SK-N-SH (cell line): ENCODE results near the gene ZBTB37. TPM values are rescaled to one million over a fixed set of nuclear protein-coding genes. Genes with fewer than 3 reads are reported as not detected.

ENCODE experiments used
- CTCF ChIA-PET: fragments of 300-600, 350-600 bp; formaldehyde crosslinking; extraction: SDS; loops from one replicate; lab custom pipeline; 2021; lab: Yijun Ruan, JAX
- POLR2A ChIA-PET: fragments of 350-600 bp; sonication (Branson Sonifier 250); formaldehyde crosslinking; extraction: SDS; loops from one replicate; lab custom pipeline; 2020; ENCODE audit warnings: antibody characterized with exemption, inconsistent platforms; lab: Yijun Ruan, JAX
- DNase-seq: peaks from one replicate; pipeline ENCODE4 v3.0.0; 2012
- H2AFZ ChIP-seq: fragments of 200-600 bp; sonication (generic); 2 replicates; pipeline ENCODE4 v1.8.1; 2016; ENCODE audit warnings: antibody characterized with exemption, mild to moderate bottlenecking, low read depth
- H3F3A ChIP-seq: fragments of 200-600 bp; sonication (generic); replicated peaks from 2 replicates; pipeline ENCODE3; 2016; ENCODE audit warnings: antibody characterized with exemption, mild to moderate bottlenecking; ENCODE audit not compliant: insufficient read depth
- H3K27ac ChIP-seq, 2 experiments: fragments of 200-500 bp in 1 of 2; fragments of 200-600 bp in 1 of 2; sonication (Bioruptor generic) in 1 of 2; sonication (generic), shearing (Covaris generic) in 1 of 2; 2 replicates each; pipeline versions ENCODE4 v1.5.1 to v1.6.1; 2014 to 2016; ENCODE audit warnings: low read depth in 2 of 2, inconsistent platforms in 1 of 2, low read length in 1 of 2, mild to moderate bottlenecking in 1 of 2, mixed read lengths in 1 of 2
- H3K27me3 ChIP-seq: fragments of 200-600 bp; sonication (generic), shearing (Covaris generic); 2 replicates; pipeline ENCODE4 v1.6.1; 2016; ENCODE audit warnings: mixed run types; ENCODE audit not compliant: insufficient read depth
- H3K36me3 ChIP-seq, 2 experiments: fragments of 200-500 bp in 1 of 2; fragments of 200-600 bp in 1 of 2; sonication (Bioruptor generic) in 1 of 2; sonication (generic) in 1 of 2; replicated peaks in 1 of 2; 2 replicates each; pipeline versions ENCODE3 to v1.5.1; 2014 to 2016; ENCODE audit warnings: low read length in 1 of 2, mild to moderate bottlenecking in 1 of 2; ENCODE audit not compliant: insufficient read depth in 2 of 2, control insufficient read depth in 1 of 2
- H3K4me1 ChIP-seq, 2 experiments: fragments of 200-500 bp in 1 of 2; fragments of 200-600 bp in 1 of 2; sonication (Bioruptor generic) in 1 of 2; sonication (generic), shearing (Covaris generic) in 1 of 2; 2 replicates each; pipeline versions ENCODE4 v1.5.1 to v1.6.1; 2014 to 2016; ENCODE audit warnings: low read depth in 1 of 2, low read length in 1 of 2, mixed run types in 1 of 2; ENCODE audit not compliant: insufficient read depth in 2 of 2, control insufficient read depth in 1 of 2
- H3K4me2 ChIP-seq: fragments of 200-600 bp; sonication (generic), shearing (Covaris generic); 2 replicates; pipeline ENCODE4 v1.6.1; 2017; ENCODE audit warnings: mixed run types
- H3K4me3 ChIP-seq, 2 experiments: fragments of 200-500 bp in 1 of 2; fragments of 200-600 bp in 1 of 2; sonication (Bioruptor generic) in 1 of 2; sonication (generic), shearing (Covaris generic) in 1 of 2; 2 replicates each; pipeline versions ENCODE4 v1.5.1 to v1.8.1; 2014 to 2016; ENCODE audit warnings: low read depth in 2 of 2, inconsistent platforms in 1 of 2, low read length in 1 of 2, mild to moderate bottlenecking in 1 of 2, mixed read lengths in 1 of 2, moderate library complexity in 1 of 2
- H3K79me2 ChIP-seq: fragments of 200-600 bp; sonication (generic); 2 replicates; pipeline ENCODE4 v1.8.1; 2017; ENCODE audit warnings: mild to moderate bottlenecking; ENCODE audit not compliant: insufficient read depth
- H3K9ac ChIP-seq: fragments of 200-600 bp; sonication (generic); 2 replicates; pipeline ENCODE4 v1.6.1; 2017; ENCODE audit warnings: mixed run types
- H3K9me2 ChIP-seq: fragments of 200-600 bp; sonication (generic); 2 replicates; pipeline ENCODE4 v1.6.1; 2017; ENCODE audit warnings: mixed run types
- H3K9me3 ChIP-seq: fragments of 200-600 bp; sonication (generic); 2 replicates; pipeline ENCODE4 v1.6.1; 2017; ENCODE audit warnings: mixed run types, mild to moderate bottlenecking, moderate library complexity
- H4K20me1 ChIP-seq: fragments of 200-600 bp; sonication (generic); 2 replicates; pipeline ENCODE4 v1.6.1; 2017; ENCODE audit warnings: mild to moderate bottlenecking, mixed run types; ENCODE audit not compliant: insufficient read depth
- CHD2 ChIP-seq: fragments of 150-350 bp; IDR thresholded peaks from 2 replicates; pipeline ENCODE4 v1.6.1; 2018; ENCODE audit warnings: low read length; ENCODE audit not compliant: partially characterized antibody
- EP300 ChIP-seq, 2 experiments: IDR thresholded peaks; 2 replicates each; pipeline versions ENCODE4 v1.4.0 to v1.6.1; 2012; ENCODE audit warnings: borderline replicate concordance in 1 of 2, low read depth in 1 of 2, low read length in 1 of 2
- FOSL2 ChIP-seq: IDR thresholded peaks from 2 replicates; pipeline ENCODE4 v1.4.0; 2012; ENCODE audit warnings: low read depth, mild to moderate bottlenecking, moderate library complexity, borderline replicate concordance
- GABPA ChIP-seq: IDR thresholded peaks from 2 replicates; pipeline ENCODE4 v1.4.0; 2012; ENCODE audit warnings: low read depth, mild to moderate bottlenecking
- MAX ChIP-seq: IDR thresholded peaks from 2 replicates; pipeline ENCODE4 v1.4.0; 2012; ENCODE audit warnings: low read depth
- MEF2A ChIP-seq: IDR thresholded peaks from 2 replicates; pipeline ENCODE4 v1.4.0; 2012; ENCODE audit warnings: low read depth, borderline replicate concordance
- MXI1 ChIP-seq: IDR thresholded peaks from 2 replicates; pipeline ENCODE4 v1.6.1; 2012; ENCODE audit warnings: mild to moderate bottlenecking, low read depth, low read length, improper control_type of control experiment
- NFIC ChIP-seq: IDR thresholded peaks from 2 replicates; pipeline ENCODE4 v1.4.0; 2012; ENCODE audit warnings: borderline replicate concordance
- NRF1 ChIP-seq: IDR thresholded peaks from 2 replicates; pipeline ENCODE4 v1.6.1; 2012; ENCODE audit warnings: low read depth, mild to moderate bottlenecking, low read length
- POLR2AphosphoS5 ChIP-seq: IDR thresholded peaks from 2 replicates; pipeline ENCODE4 v1.6.1; 2012; ENCODE audit warnings: low read depth, low read length
- RAD21 ChIP-seq: IDR thresholded peaks from 2 replicates; pipeline ENCODE4 v1.6.1; 2012; ENCODE audit warnings: mild to moderate bottlenecking, low read length
- RFX5 ChIP-seq: IDR thresholded peaks from 2 replicates; pipeline ENCODE4 v1.6.1; 2012; ENCODE audit warnings: mild to moderate bottlenecking, improper control_type of control experiment, low read length
- SIN3A ChIP-seq: IDR thresholded peaks from 2 replicates; pipeline ENCODE4 v1.6.1; 2012; ENCODE audit warnings: low read depth, mild to moderate bottlenecking, low read length, moderate library complexity, borderline replicate concordance
- TAF1 ChIP-seq: IDR thresholded peaks from 2 replicates; pipeline ENCODE4 v1.6.1; 2012; ENCODE audit warnings: low read depth, mild to moderate bottlenecking, low read length, moderate library complexity, borderline replicate concordance
- TCF12 ChIP-seq: IDR thresholded peaks from 2 replicates; pipeline ENCODE4 v1.4.0; 2012
- USF2 ChIP-seq: fragments of 150-350 bp; IDR thresholded peaks from 2 replicates; pipeline ENCODE4 v1.6.1; 2017; ENCODE audit warnings: antibody characterized with exemption, low read length, low read depth, borderline replicate concordance
- YY1 ChIP-seq: IDR thresholded peaks from 2 replicates; pipeline ENCODE4 v1.4.0; 2012; ENCODE audit warnings: low read depth, mild to moderate bottlenecking
- ZBTB33 ChIP-seq: IDR thresholded peaks from 2 replicates; pipeline ENCODE4 v1.4.0; 2012; ENCODE audit warnings: low read depth, borderline replicate concordance
- WGBS: methylation state at CpG from one replicate; pipeline ENCODE4 v1.1.6; 2017; ENCODE audit warnings: low lambda C conversion rate; 5-methylcytosine and 5-hydroxymethylcytosine counted together
- polyA plus RNA-seq, 3 experiments: library from polyadenylated mRNA; depleted of rRNA; stranded (reverse); fragments of >200 nt; gene quantifications; 2 replicates each; pipeline ENCODE4 v1.2.3, GENCODE V29; 2012
- TF ChIP-seq, protein P1 (sequence below): IDR thresholded peaks from 2 replicates; pipeline ENCODE4 v1.4.0; 2012; ENCODE audit warnings: low read depth, borderline replicate concordance
- TF ChIP-seq, protein P2 (sequence below): IDR thresholded peaks from 2 replicates; pipeline ENCODE4 v1.6.1; 2012; ENCODE audit warnings: mild to moderate bottlenecking, low read depth, low read length, moderate library complexity

Gene ZBTB37
- polyA plus RNA-seq, 1 of the 3 experiments (the other 2 are of a cell fraction), result 0.89 TPM

- peaks cover 4% of the 10 kb centered on the region in 2 experiments; a peak in 2 of 4 replicates for H3K4me1 ChIP-seq
- no peak overlapping the region for H3K4me2 ChIP-seq
- H2AFZ ChIP-seq, result no peak overlapping the region
- H3K36me3 ChIP-seq, result peaks cover 32 to 50% of the 10 kb centered on the region in 2 experiments
- POLR2A ChIA-PET, result interaction anchor here (0.7 to 0.9 kb wide), 2 partner anchors 11 to 1132 kb away, joined by 3 read pairs; partner anchors contain the start of genes GAS5 and ZBTB37
- peak overlapping the region in 1 of 2 experiments; percentile 50; a peak in 1 of 4 replicates for H3K27ac ChIP-seq
- H3K27me3 ChIP-seq, result no peaks in the 10 kb centered on the region
- no peak overlapping the region for H3K4me3 ChIP-seq
- TF ChIP-seq ZBTB33 (no peak), MAX (no peak), CHD2 (no peak), YY1 (no peak), RFX5 (no peak), MXI1 (no peak), EP300 (IDR thresholded peaks at IDR 0.05; ENCODE audit: borderline replicate concordance in 1 of 2, low read depth in 1 of 2, low read length in 1 of 2) (no peak), NRF1 (no peak), TAF1 (no peak), GABPA (no peak), SIN3A (no peak), FOSL2 (no peak), RAD21 (no peak), POLR2AphosphoS5 (no peak), MEF2A (no peak), USF2 (no peak), TCF12 (no peak), NFIC (no peak)
- TF ChIP-seq, protein P1, sequence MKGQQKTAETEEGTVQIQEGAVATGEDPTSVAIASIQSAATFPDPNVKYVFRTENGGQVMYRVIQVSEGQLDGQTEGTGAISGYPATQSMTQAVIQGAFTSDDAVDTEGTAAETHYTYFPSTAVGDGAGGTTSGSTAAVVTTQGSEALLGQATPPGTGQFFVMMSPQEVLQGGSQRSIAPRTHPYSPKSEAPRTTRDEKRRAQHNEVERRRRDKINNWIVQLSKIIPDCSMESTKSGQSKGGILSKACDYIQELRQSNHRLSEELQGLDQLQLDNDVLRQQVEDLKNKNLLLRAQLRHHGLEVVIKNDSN, result no peak
- TF ChIP-seq, protein P2, sequence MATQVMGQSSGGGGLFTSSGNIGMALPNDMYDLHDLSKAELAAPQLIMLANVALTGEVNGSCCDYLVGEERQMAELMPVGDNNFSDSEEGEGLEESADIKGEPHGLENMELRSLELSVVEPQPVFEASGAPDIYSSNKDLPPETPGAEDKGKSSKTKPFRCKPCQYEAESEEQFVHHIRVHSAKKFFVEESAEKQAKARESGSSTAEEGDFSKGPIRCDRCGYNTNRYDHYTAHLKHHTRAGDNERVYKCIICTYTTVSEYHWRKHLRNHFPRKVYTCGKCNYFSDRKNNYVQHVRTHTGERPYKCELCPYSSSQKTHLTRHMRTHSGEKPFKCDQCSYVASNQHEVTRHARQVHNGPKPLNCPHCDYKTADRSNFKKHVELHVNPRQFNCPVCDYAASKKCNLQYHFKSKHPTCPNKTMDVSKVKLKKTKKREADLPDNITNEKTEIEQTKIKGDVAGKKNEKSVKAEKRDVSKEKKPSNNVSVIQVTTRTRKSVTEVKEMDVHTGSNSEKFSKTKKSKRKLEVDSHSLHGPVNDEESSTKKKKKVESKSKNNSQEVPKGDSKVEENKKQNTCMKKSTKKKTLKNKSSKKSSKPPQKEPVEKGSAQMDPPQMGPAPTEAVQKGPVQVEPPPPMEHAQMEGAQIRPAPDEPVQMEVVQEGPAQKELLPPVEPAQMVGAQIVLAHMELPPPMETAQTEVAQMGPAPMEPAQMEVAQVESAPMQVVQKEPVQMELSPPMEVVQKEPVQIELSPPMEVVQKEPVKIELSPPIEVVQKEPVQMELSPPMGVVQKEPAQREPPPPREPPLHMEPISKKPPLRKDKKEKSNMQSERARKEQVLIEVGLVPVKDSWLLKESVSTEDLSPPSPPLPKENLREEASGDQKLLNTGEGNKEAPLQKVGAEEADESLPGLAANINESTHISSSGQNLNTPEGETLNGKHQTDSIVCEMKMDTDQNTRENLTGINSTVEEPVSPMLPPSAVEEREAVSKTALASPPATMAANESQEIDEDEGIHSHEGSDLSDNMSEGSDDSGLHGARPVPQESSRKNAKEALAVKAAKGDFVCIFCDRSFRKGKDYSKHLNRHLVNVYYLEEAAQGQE, result no peak
- no peaks in the 10 kb centered on the region for H3K79me2 ChIP-seq
- CTCF ChIA-PET, result no interaction called here
- no peaks in the 10 kb centered on the region for H3K9me3 ChIP-seq
- H3F3A ChIP-seq, result peaks cover 43% of the 10 kb centered on the region
- DNase-seq, result no peak
- no peaks in the 10 kb centered on the region for H4K20me1 ChIP-seq
- no peak overlapping the region for H3K9ac ChIP-seq
- WGBS, result 98% methylated on average over 2 of the region's 2 CpGs
- no peaks in the 10 kb centered on the region for H3K9me2 ChIP-seq
Observed at GRCh38 chr1:173856903-173857302, 11.3 kb upstream of the ZBTB37 start.
